ENCODE data around the gene ILKAP. TPM values are rescaled to one million over a fixed set of nuclear protein-coding genes. Genes with fewer than 3 reads are reported as not detected.

Gene ILKAP
- total and polyA plus RNA-seq, 4 experiments from 2014 or later, result 44.4 to 87.8 (median 63.2) TPM

- POLR2A ChIA-PET (ENCODE audit: partially characterized antibody), result interaction anchor here (1.4 kb wide), 1 partner anchor 14 kb away, joined by 7 read pairs; no protein-coding TSS in a partner anchor
- H3K27ac Mint-ChIP-seq, result peak overlapping the region in 1 of 7 donors; percentile 13
- intact Hi-C loops (cut with micrococcal nuclease), result no loop called here
These were observed 15.6 kb downstream of the ILKAP start for GRCh38 chr2:238187618-238188548.

GRCh38 chr2:238183821-238184220 lies 19.7 kb downstream of the ILKAP start:
- peaks cover 95% of the 10 kb centered on the region for H3K36me3 ChIP-seq (ENCODE audit: insufficient read depth, low read length)
- no peaks in the 10 kb centered on the region for H3K27me3 ChIP-seq (ENCODE audit: insufficient read depth, low read length)
- no peak overlapping the region for H3K27ac ChIP-seq (ENCODE audit: low read depth, low read length)
- Mint-ChIP-seq H3K9me3 (no peaks in the 10 kb centered on the region), H3K27ac (peak overlapping the region in 1 of 7 donors; percentile 21), H3K4me1 (peaks cover 0 to 5% (median 3%) of the 10 kb centered on the region in 4 donors), H3K27me3 (no peaks in the 10 kb centered on the region), H3K36me3 (peaks cover 81 to 94% of the 10 kb centered on the region in 2 donors), H3K4me3 (no peak overlapping the region)
- ChIA-PET POLR2A (ENCODE audit: partially characterized antibody) (interaction anchor here (1.0 kb wide), 1 partner anchor 17 kb away, joined by 3 read pairs; no protein-coding TSS in a partner anchor), CTCF (ENCODE audit: partially characterized antibody) (no interaction called here)
- no peaks in the 10 kb centered on the region for H3K4me1 ChIP-seq (ENCODE audit: insufficient read depth, low read length)
- H3K4me3 ChIP-seq (ENCODE audit: low read length in 2 of 2), result no peak overlapping the region
- intact Hi-C loops (cut with micrococcal nuclease), result no loop called here
- DNase-seq, result no peak
- H3K9me3 ChIP-seq (ENCODE audit: control insufficient read depth in 1 of 2, low read length in 2 of 2), result no peaks in the 10 kb centered on the region

More at GRCh38 chr2:238187618-238188548, 15.6 kb downstream of the ILKAP start:
- Mint-ChIP-seq H3K9me3 (no peaks in the 10 kb centered on the region), H3K4me3 (no peak overlapping the region), H3K4me1 (peaks cover 0 to 5% (median 3%) of the 10 kb centered on the region in 4 donors), H3K36me3 (peaks cover 68 to 90% of the 10 kb centered on the region in 2 donors), H3K27me3 (no peaks in the 10 kb centered on the region)
- H3K4me3 ChIP-seq (ENCODE audit: low read length in 2 of 2), result no peak overlapping the region
- H3K9me3 ChIP-seq (ENCODE audit: control insufficient read depth in 1 of 2, low read length in 2 of 2), result no peaks in the 10 kb centered on the region
- H3K27ac ChIP-seq (ENCODE audit: low read depth, low read length), result no peak overlapping the region
- peaks cover 78% of the 10 kb centered on the region for H3K36me3 ChIP-seq (ENCODE audit: insufficient read depth, low read length)
- DNase-seq, result no peak
- CTCF ChIA-PET (ENCODE audit: partially characterized antibody), result interaction anchor here (1.1 kb wide), 1 partner anchor 75 kb away, joined by 4 read pairs; no protein-coding TSS in a partner anchor
- H3K4me1 ChIP-seq (ENCODE audit: insufficient read depth, low read length), result no peaks in the 10 kb centered on the region
- H3K27me3 ChIP-seq (ENCODE audit: insufficient read depth, low read length), result no peaks in the 10 kb centered on the region

GRCh38 chr2:238182362-238182761 lies 21.1 kb downstream of the ILKAP start:
- peaks cover 73 to 90% of the 10 kb centered on the region in 2 donors for H3K36me3 Mint-ChIP-seq
- no peak overlapping the region for H3K27ac ChIP-seq (ENCODE audit: low read depth, low read length)
- no peak for DNase-seq
- ChIA-PET CTCF (ENCODE audit: partially characterized antibody) (no interaction called here), POLR2A (ENCODE audit: partially characterized antibody) (no interaction called here)
- no peak overlapping the region for H3K4me3 ChIP-seq (ENCODE audit: low read length in 2 of 2)
- intact Hi-C loops (cut with micrococcal nuclease), result no loop called here
- no peaks in the 10 kb centered on the region for H3K27me3 ChIP-seq (ENCODE audit: insufficient read depth, low read length)
- H3K9me3 ChIP-seq (ENCODE audit: control insufficient read depth in 1 of 2, low read length in 2 of 2), result no peaks in the 10 kb centered on the region
- H3K4me1 Mint-ChIP-seq, result peaks cover 0 to 5% (median 3%) of the 10 kb centered on the region in 4 donors
- no peaks in the 10 kb centered on the region for H3K27me3 Mint-ChIP-seq
- H3K9me3 Mint-ChIP-seq, result no peaks in the 10 kb centered on the region
- H3K4me1 ChIP-seq (ENCODE audit: insufficient read depth, low read length), result no peaks in the 10 kb centered on the region
- H3K4me3 Mint-ChIP-seq, result no peak overlapping the region
- no peak overlapping the region for H3K27ac Mint-ChIP-seq
- H3K36me3 ChIP-seq (ENCODE audit: insufficient read depth, low read length), result peaks cover 92% of the 10 kb centered on the region

- H3K27me3 Mint-ChIP-seq, result no peaks in the 10 kb centered on the region
- CTCF ChIA-PET (ENCODE audit: partially characterized antibody), result no interaction called here
- H3K9me3 Mint-ChIP-seq, result no peaks in the 10 kb centered on the region
- H3K4me1 Mint-ChIP-seq, result peaks cover 0 to 5% (median 3%) of the 10 kb centered on the region in 4 donors
- peaks cover 74 to 87% of the 10 kb centered on the region in 2 donors for H3K36me3 Mint-ChIP-seq
- no peak overlapping the region for H3K4me3 ChIP-seq (ENCODE audit: low read length in 2 of 2)
- intact Hi-C loops (cut with micrococcal nuclease), result no loop called here
- H3K27ac ChIP-seq (ENCODE audit: low read depth, low read length), result no peak overlapping the region
- H3K27me3 ChIP-seq (ENCODE audit: insufficient read depth, low read length), result no peaks in the 10 kb centered on the region
- H3K4me3 Mint-ChIP-seq, result no peak overlapping the region
- no peak for DNase-seq
- POLR2A ChIA-PET (ENCODE audit: partially characterized antibody), result no interaction called here
- peaks cover 86% of the 10 kb centered on the region for H3K36me3 ChIP-seq (ENCODE audit: insufficient read depth, low read length)
- H3K9me3 ChIP-seq (ENCODE audit: control insufficient read depth in 1 of 2, low read length in 2 of 2), result no peaks in the 10 kb centered on the region
- no peaks in the 10 kb centered on the region for H3K4me1 ChIP-seq (ENCODE audit: insufficient read depth, low read length)
- peak overlapping the region in 1 of 7 donors; percentile 8 for H3K27ac Mint-ChIP-seq
These were observed 22.9 kb downstream of the ILKAP start for GRCh38 chr2:238180554-238180953.

- Histone ChIP-seq H3K27ac (ENCODE audit: low read depth, low read length) (no peak overlapping the region), H3K27me3 (ENCODE audit: insufficient read depth, low read length) (no peaks in the 10 kb centered on the region), H3K36me3 (ENCODE audit: insufficient read depth, low read length) (peaks cover 82% of the 10 kb centered on the region), H3K4me3 (ENCODE audit: low read length in 2 of 2) (no peak overlapping the region), H3K4me1 (ENCODE audit: insufficient read depth, low read length) (no peaks in the 10 kb centered on the region), H3K9me3 (ENCODE audit: control insufficient read depth in 1 of 2, low read length in 2 of 2) (no peaks in the 10 kb centered on the region)
- CTCF ChIA-PET (ENCODE audit: partially characterized antibody), result interaction anchor here (1.3 kb wide), 1 partner anchor 87 kb away, joined by 3 read pairs; no protein-coding TSS in a partner anchor
- no peaks in the 10 kb centered on the region for H3K27me3 Mint-ChIP-seq
- H3K9me3 Mint-ChIP-seq, result no peaks in the 10 kb centered on the region
- peak overlapping the region in 3 of 7 donors; percentile 62 to 66 (median 65) for H3K27ac Mint-ChIP-seq
- POLR2A ChIA-PET (ENCODE audit: partially characterized antibody), result no interaction called here
- no peak for DNase-seq
- H3K4me1 Mint-ChIP-seq, result no peaks in the 10 kb centered on the region
- no peak overlapping the region for H3K4me3 Mint-ChIP-seq
- peaks cover 62 to 85% of the 10 kb centered on the region in 2 donors for H3K36me3 Mint-ChIP-seq
- intact Hi-C loops (cut with micrococcal nuclease), result no loop called here
These were observed 26.9 kb downstream of the ILKAP start for GRCh38 chr2:238176613-238177012.

- Mint-ChIP-seq H3K9me3 (no peaks in the 10 kb centered on the region), H3K4me1 (no peaks in the 10 kb centered on the region), H3K36me3 (peaks cover 56 to 84% of the 10 kb centered on the region in 2 donors), H3K27me3 (no peaks in the 10 kb centered on the region), H3K27ac (no peak overlapping the region), H3K4me3 (no peak overlapping the region)
- H3K9me3 ChIP-seq (ENCODE audit: control insufficient read depth in 1 of 2, low read length in 2 of 2), result no peaks in the 10 kb centered on the region
- ChIA-PET CTCF (ENCODE audit: partially characterized antibody) (no interaction called here), POLR2A (ENCODE audit: partially characterized antibody) (interaction anchor here (0.6 to 0.7 kb wide), 2 partner anchors 32 to 300 kb away, joined by 3 to 4 read pairs; no protein-coding TSS in a partner anchor)
- peaks cover 76% of the 10 kb centered on the region for H3K36me3 ChIP-seq (ENCODE audit: insufficient read depth, low read length)
- intact Hi-C loops (cut with micrococcal nuclease), result no loop called here
- no peaks in the 10 kb centered on the region for H3K4me1 ChIP-seq (ENCODE audit: insufficient read depth, low read length)
- no peak for DNase-seq
- no peak overlapping the region for H3K27ac ChIP-seq (ENCODE audit: low read depth, low read length)
- no peaks in the 10 kb centered on the region for H3K27me3 ChIP-seq (ENCODE audit: insufficient read depth, low read length)
- no peak overlapping the region for H3K4me3 ChIP-seq (ENCODE audit: low read length in 2 of 2)
These were observed 28.8 kb downstream of the ILKAP start for GRCh38 chr2:238174701-238175100.

- Histone ChIP-seq H3K27me3 (ENCODE audit: insufficient read depth, low read length) (no peaks in the 10 kb centered on the region), H3K4me1 (ENCODE audit: insufficient read depth, low read length) (no peaks in the 10 kb centered on the region), H3K9me3 (ENCODE audit: control insufficient read depth in 1 of 2, low read length in 2 of 2) (no peaks in the 10 kb centered on the region), H3K36me3 (ENCODE audit: insufficient read depth, low read length) (peaks cover 76% of the 10 kb centered on the region), H3K4me3 (ENCODE audit: low read length in 2 of 2) (no peak overlapping the region), H3K27ac (ENCODE audit: low read depth, low read length) (no peak overlapping the region)
- no peaks in the 10 kb centered on the region for H3K4me1 Mint-ChIP-seq
- DNase-seq, result no peak
- peaks cover 53 to 84% of the 10 kb centered on the region in 2 donors for H3K36me3 Mint-ChIP-seq
- no peak overlapping the region for H3K4me3 Mint-ChIP-seq
- no peaks in the 10 kb centered on the region for H3K9me3 Mint-ChIP-seq
- POLR2A ChIA-PET (ENCODE audit: partially characterized antibody), result interaction anchor here (0.6 to 0.7 kb wide), 2 partner anchors 32 to 299 kb away, joined by 3 to 4 read pairs; no protein-coding TSS in a partner anchor
- intact Hi-C loops (cut with micrococcal nuclease), result no loop called here
- H3K27ac Mint-ChIP-seq, result no peak overlapping the region
- CTCF ChIA-PET (ENCODE audit: partially characterized antibody), result no interaction called here
- H3K27me3 Mint-ChIP-seq, result no peaks in the 10 kb centered on the region
These were observed 29.2 kb downstream of the ILKAP start for GRCh38 chr2:238174291-238174690.
